Measurements from ENCODE around the gene ZNF746.

The ZNF746 gene

DNA sequence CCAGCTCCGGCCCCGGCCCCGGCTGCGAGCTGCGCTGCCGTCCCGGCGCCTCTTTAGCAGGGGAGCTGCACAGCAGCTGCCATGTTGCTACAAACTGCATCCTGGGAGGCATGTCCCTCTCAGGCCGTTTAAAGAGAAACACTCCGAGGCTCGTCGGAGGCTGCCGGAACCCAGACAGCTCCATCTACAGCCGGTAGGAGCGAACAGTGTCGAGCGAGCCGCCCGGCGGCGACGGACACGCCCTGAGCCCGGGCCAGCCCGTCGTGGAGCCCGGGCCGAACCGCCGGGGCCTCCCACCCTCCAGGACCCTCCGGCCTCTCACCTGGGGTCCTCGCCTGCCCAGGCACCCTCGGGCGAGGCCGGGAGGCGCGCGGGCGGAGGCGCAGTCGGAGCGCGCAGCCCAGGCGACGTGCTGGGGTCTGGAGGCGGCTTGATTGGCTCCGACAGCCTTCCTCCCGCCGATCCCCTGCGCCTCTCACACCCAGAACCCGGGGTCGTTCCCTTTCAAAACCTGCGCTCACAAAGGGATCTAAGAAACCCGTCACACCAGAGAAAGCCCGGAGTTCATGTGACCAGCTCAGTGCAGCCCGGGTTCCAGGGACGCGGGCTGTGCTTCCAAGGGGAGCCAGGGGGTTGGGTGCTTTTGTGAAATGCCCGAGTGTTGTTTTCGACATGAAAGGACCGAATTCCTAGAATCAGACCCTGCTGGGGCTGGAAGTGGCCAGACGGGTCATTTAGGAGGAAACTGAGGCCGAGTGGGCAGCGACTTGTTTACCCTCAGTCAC lies 36.9 kb downstream of the ZNF746 start, which contains the start of gene ZNF777 (continued):
- TF ChIP-seq, protein P1, sequence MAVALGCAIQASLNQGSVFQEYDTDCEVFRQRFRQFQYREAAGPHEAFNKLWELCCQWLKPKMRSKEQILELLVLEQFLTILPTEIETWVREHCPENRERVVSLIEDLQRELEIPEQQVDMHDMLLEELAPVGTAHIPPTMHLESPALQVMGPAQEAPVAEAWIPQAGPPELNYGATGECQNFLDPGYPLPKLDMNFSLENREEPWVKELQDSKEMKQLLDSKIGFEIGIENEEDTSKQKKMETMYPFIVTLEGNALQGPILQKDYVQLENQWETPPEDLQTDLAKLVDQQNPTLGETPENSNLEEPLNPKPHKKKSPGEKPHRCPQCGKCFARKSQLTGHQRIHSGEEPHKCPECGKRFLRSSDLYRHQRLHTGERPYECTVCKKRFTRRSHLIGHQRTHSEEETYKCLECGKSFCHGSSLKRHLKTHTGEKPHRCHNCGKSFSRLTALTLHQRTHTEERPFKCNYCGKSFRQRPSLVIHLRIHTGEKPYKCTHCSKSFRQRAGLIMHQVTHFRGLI (tag by site-specific recombination; IDR thresholded peaks at IDR 0.05), result 0 out of 2 replicates have a peak, but pooled peaks have one; percentile 29
- TF ChIP-seq KLF10 (tag by site-specific recombination; IDR thresholded peaks at IDR 0.05) (0 out of 2 replicates have a peak, but pooled peaks have one; percentile 23), ZNF280D (tag by site-specific recombination; IDR thresholded peaks at IDR 0.05) (no peak), ZNF341 (tag by site-specific recombination; IDR thresholded peaks at IDR 0.05; ENCODE audit: low read depth) (peak; percentile 43; the same call in 1 of the 2 replicates), ZFP3 (tag by site-specific recombination; IDR thresholded peaks at IDR 0.05; ENCODE audit: low read depth) (no peak), ZFP69B (tag by site-specific recombination; IDR thresholded peaks at IDR 0.05) (0 out of 2 replicates have a peak, but pooled peaks have one; percentile 33), GLIS2 (tag by site-specific recombination; IDR thresholded peaks at IDR 0.05) (peak; percentile 53; the same call in 1 of the 2 replicates), ZNF266 (tag by site-specific recombination; IDR thresholded peaks at IDR 0.05; ENCODE audit: low read depth) (no peak), ZNF571 (tag by site-specific recombination; IDR thresholded peaks at IDR 0.05) (no peak), ZXDB (tag by site-specific recombination; IDR thresholded peaks at IDR 0.05) (0 out of 2 replicates have a peak, but pooled peaks have one; percentile 48), ZBTB48 (tag by site-specific recombination; IDR thresholded peaks at IDR 0.05) (peak; percentile 68), ZNF335 (tag by site-specific recombination; conservative IDR thresholded peaks at IDR 0.05) (peak; percentile 91), ZBTB8A (tag by site-specific recombination; IDR thresholded peaks at IDR 0.05) (peak; percentile 89)
- TF ChIP-seq, protein P2, sequence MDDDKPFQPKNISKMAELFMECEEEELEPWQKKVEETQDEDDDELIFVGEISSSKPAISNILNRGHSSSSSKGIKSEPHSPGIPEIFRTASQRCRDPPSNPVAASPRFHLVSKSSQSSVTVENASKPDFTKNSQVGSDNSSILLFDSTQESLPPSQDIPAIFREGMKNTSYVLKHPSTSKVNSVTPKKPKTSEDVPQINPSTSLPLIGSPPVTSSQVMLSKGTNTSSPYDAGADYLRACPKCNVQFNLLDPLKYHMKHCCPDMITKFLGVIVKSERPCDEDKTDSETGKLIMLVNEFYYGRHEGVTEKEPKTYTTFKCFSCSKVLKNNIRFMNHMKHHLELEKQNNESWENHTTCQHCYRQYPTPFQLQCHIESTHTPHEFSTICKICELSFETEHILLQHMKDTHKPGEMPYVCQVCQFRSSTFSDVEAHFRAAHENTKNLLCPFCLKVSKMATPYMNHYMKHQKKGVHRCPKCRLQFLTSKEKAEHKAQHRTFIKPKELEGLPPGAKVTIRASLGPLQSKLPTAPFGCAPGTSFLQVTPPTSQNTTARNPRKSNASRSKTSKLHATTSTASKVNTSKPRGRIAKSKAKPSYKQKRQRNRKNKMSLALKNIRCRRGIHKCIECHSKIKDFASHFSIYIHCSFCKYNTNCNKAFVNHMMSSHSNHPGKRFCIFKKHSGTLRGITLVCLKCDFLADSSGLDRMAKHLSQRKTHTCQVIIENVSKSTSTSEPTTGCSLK (tag by site-specific recombination; IDR thresholded peaks at IDR 0.05), result no peak

- Histone ChIP-seq H3K4me3 (ENCODE audit: low read depth, low read length) (peak overlapping the region; percentile 50), H3K4me1 (ENCODE audit: control insufficient read depth, insufficient read depth, low read length) (no peaks in the 10 kb centered on the region), H3K9me3 (ENCODE audit: control insufficient read depth, insufficient read depth, low read depth, low read length) (no peaks in the 10 kb centered on the region), H3K27ac (ENCODE audit: extremely low read depth, low read depth, low read length) (peak overlapping the region; percentile 75; the same call in 1 of the 2 replicates), H3K36me3 (ENCODE audit: control insufficient read depth in 2 of 2, insufficient read depth in 1 of 2, low read length in 2 of 2) (peaks cover 0 to 24% of the 10 kb centered on the region in 2 experiments; a peak in 1 of 3 replicates)
- ChIA-PET CTCF (interaction anchor here (0.5 to 1.7 kb wide), 5 partner anchors 16 to 1611 kb away, joined by 3 to 6 read pairs (median 3); no protein-coding TSS in a partner anchor), POLR2A (interaction anchor here (1.0 to 1.5 kb wide), 4 partner anchors 20 to 165 kb away, joined by 3 to 7 read pairs (median 4); no protein-coding TSS in a partner anchor)
- no peak for TF ChIP-seq ZNF658 (tag by site-specific recombination; IDR thresholded peaks at IDR 0.05)
- peak; percentile 62 for TF ChIP-seq ZBTB26 (tag by site-specific recombination; optimal IDR thresholded peaks at IDR 0.05)
- TF ChIP-seq, protein P3, sequence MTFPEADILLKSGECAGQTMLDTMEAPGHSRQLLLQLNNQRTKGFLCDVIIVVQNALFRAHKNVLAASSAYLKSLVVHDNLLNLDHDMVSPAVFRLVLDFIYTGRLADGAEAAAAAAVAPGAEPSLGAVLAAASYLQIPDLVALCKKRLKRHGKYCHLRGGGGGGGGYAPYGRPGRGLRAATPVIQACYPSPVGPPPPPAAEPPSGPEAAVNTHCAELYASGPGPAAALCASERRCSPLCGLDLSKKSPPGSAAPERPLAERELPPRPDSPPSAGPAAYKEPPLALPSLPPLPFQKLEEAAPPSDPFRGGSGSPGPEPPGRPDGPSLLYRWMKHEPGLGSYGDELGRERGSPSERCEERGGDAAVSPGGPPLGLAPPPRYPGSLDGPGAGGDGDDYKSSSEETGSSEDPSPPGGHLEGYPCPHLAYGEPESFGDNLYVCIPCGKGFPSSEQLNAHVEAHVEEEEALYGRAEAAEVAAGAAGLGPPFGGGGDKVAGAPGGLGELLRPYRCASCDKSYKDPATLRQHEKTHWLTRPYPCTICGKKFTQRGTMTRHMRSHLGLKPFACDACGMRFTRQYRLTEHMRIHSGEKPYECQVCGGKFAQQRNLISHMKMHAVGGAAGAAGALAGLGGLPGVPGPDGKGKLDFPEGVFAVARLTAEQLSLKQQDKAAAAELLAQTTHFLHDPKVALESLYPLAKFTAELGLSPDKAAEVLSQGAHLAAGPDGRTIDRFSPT (tag by site-specific recombination; IDR thresholded peaks at IDR 0.05), result no peak
- TF ChIP-seq HOXA7 (CRISPR knock-in tag; IDR thresholded peaks at IDR 0.05; ENCODE audit: borderline replicate concordance), result no peak
- no peak for TF ChIP-seq KLF7 (tag by site-specific recombination; IDR thresholded peaks at IDR 0.05; ENCODE audit: borderline replicate concordance)
- TF ChIP-seq ZBTB20 (tag by site-specific recombination; IDR thresholded peaks at IDR 0.05), result peak; percentile 32; the same call in 1 of the 2 replicates
Observed at GRCh38 chr7:149459540-149460452, 37.8 kb downstream of the ZNF746 start.
